ENCODE data around the gene ACVR2B.

The ACVR2B gene

GRCh38 chr3:38480930-38481329, 27.2 kb downstream of the ACVR2B start:
- TF ChIP-seq ZFX (IDR thresholded peaks at IDR 0.05; ENCODE audit: borderline replicate concordance) (no peak), CTCF (IDR thresholded peaks at IDR 0.05) (no peak)
- H3K27ac ChIP-seq: no peak overlapping the region

GRCh38 chr3:38482951-38483350, 29.3 kb downstream of the ACVR2B start:
- H3K27ac ChIP-seq: no peak overlapping the region
- no peak for TF ChIP-seq CTCF (IDR thresholded peaks at IDR 0.05)
- TF ChIP-seq ZFX (IDR thresholded peaks at IDR 0.05; ENCODE audit: borderline replicate concordance): no peak

GRCh38 chr3:38487323-38487722, 33.6 kb downstream of the ACVR2B start:
- H3K27ac ChIP-seq: no peak overlapping the region
- TF ChIP-seq ZFX (IDR thresholded peaks at IDR 0.05; ENCODE audit: borderline replicate concordance) (no peak), CTCF (IDR thresholded peaks at IDR 0.05) (no peak)

- H3K27ac ChIP-seq: no peak overlapping the region
- no peak for TF ChIP-seq ZFX (IDR thresholded peaks at IDR 0.05; ENCODE audit: borderline replicate concordance)
- TF ChIP-seq CTCF (IDR thresholded peaks at IDR 0.05): no peak
Observed at GRCh38 chr3:38488949-38489348, 35.3 kb downstream of the ACVR2B start.

GRCh38 chr3:38489766-38490165, 36.1 kb downstream of the ACVR2B start:
- TF ChIP-seq CTCF (IDR thresholded peaks at IDR 0.05) (no peak), ZFX (IDR thresholded peaks at IDR 0.05; ENCODE audit: borderline replicate concordance) (no peak)
- H3K27ac ChIP-seq: no peak overlapping the region

- TF ChIP-seq ZFX (IDR thresholded peaks at IDR 0.05; ENCODE audit: borderline replicate concordance) (no peak), CTCF (IDR thresholded peaks at IDR 0.05) (no peak)
- H3K27ac ChIP-seq: no peak overlapping the region
Observed at GRCh38 chr3:38490281-38491030, 36.8 kb downstream of the ACVR2B start.

GRCh38 chr3:38491215-38491614, 37.5 kb downstream of the ACVR2B start:
- no peak overlapping the region for H3K27ac ChIP-seq
- TF ChIP-seq CTCF (IDR thresholded peaks at IDR 0.05) (no peak), ZFX (IDR thresholded peaks at IDR 0.05; ENCODE audit: borderline replicate concordance) (no peak)

All from 22Rv1 (cell line).